HEK293 (cell line): ENCODE results near the gene SBSN.

Experiments
- BCL11A ChIP-seq: fragments of 450-650 bp; formaldehyde crosslinking; IDR thresholded peaks from 2 replicates; pipeline ENCODE4 v1.5.1; 2016; ENCODE audit warnings: low read depth, missing biosample characterization, missing genetic modification characterization
- EGR2 ChIP-seq: fragments of 450-650 bp; formaldehyde crosslinking; IDR thresholded peaks from 2 replicates; pipeline ENCODE4 v1.5.1; 2016; ENCODE audit warnings: low read depth, missing biosample characterization, missing genetic modification characterization
- GLI4 ChIP-seq: fragments of 450-650 bp; formaldehyde crosslinking; IDR thresholded peaks from 2 replicates; pipeline ENCODE4 v1.5.1; 2016; ENCODE audit warnings: missing biosample characterization, missing genetic modification characterization
- GLIS2 ChIP-seq: fragments of 450-650 bp; formaldehyde crosslinking; IDR thresholded peaks from 2 replicates; pipeline ENCODE4 v1.5.1; 2016; ENCODE audit warnings: missing biosample characterization, missing genetic modification characterization
- KLF10 ChIP-seq: fragments of 450-650 bp; IDR thresholded peaks from 2 replicates; pipeline ENCODE4 v1.5.1; 2018; ENCODE audit warnings: missing biosample characterization, mild to moderate bottlenecking, missing genetic modification characterization
- MYNN ChIP-seq: fragments of 450-650 bp; formaldehyde crosslinking; IDR thresholded peaks from 2 replicates; pipeline ENCODE4 v1.5.1; 2016; ENCODE audit warnings: missing biosample characterization, missing genetic modification characterization, borderline replicate concordance
- OSR2 ChIP-seq: fragments of 450-650 bp; formaldehyde crosslinking; IDR thresholded peaks from 2 replicates; pipeline ENCODE4 v1.5.1; 2016; ENCODE audit warnings: missing biosample characterization, missing genetic modification characterization
- SCRT2 ChIP-seq: fragments of 450-650 bp; formaldehyde crosslinking; IDR thresholded peaks from 2 replicates; pipeline ENCODE4 v1.5.1; 2016; ENCODE audit warnings: missing biosample characterization, missing genetic modification characterization
- ZBTB17 ChIP-seq: fragments of 450-650 bp; formaldehyde crosslinking; IDR thresholded peaks from 2 replicates; pipeline ENCODE4 v1.5.1; 2016; ENCODE audit warnings: missing biosample characterization, missing genetic modification characterization
- ZNF133 ChIP-seq: fragments of 450-650 bp; formaldehyde crosslinking; IDR thresholded peaks from 2 replicates; pipeline ENCODE4 v1.5.1; 2016; ENCODE audit warnings: missing biosample characterization, missing genetic modification characterization
- ZNF16 ChIP-seq: fragments of 450-650 bp; formaldehyde crosslinking; IDR thresholded peaks from 2 replicates; pipeline ENCODE4 v1.5.1; 2016; ENCODE audit warnings: low read depth, missing biosample characterization, missing genetic modification characterization
- ZNF19 ChIP-seq: fragments of 450-650 bp; formaldehyde crosslinking; IDR thresholded peaks from 2 replicates; pipeline ENCODE4; 2016; ENCODE audit warnings: missing biosample characterization, missing genetic modification characterization, low read depth
- ZNF202 ChIP-seq: fragments of 450-650 bp; formaldehyde crosslinking; IDR thresholded peaks from 2 replicates; pipeline ENCODE4 v1.5.1; 2016; ENCODE audit warnings: missing biosample characterization, missing genetic modification characterization, borderline replicate concordance
- ZNF24 ChIP-seq: fragments of 450-650 bp; formaldehyde crosslinking; IDR thresholded peaks from 2 replicates; pipeline ENCODE4 v1.5.1; 2016; ENCODE audit warnings: missing biosample characterization, missing genetic modification characterization
- ZNF473 ChIP-seq: fragments of 450-650 bp; formaldehyde crosslinking; IDR thresholded peaks from 2 replicates; pipeline ENCODE4 v1.5.1; 2017; ENCODE audit warnings: missing biosample characterization, missing genetic modification characterization
- ZNF488 ChIP-seq: fragments of 450-650 bp; formaldehyde crosslinking; IDR thresholded peaks from 2 replicates; pipeline ENCODE4 v1.5.1; 2016; ENCODE audit warnings: missing biosample characterization, missing genetic modification characterization
- ZNF518A ChIP-seq: fragments of 450-650 bp; formaldehyde crosslinking; conservative IDR thresholded peaks from 2 replicates; pipeline ENCODE4 v1.5.1; 2016; ENCODE audit warnings: low read depth, missing biosample characterization, missing genetic modification characterization
- ZNF530 ChIP-seq: fragments of 450-650 bp; formaldehyde crosslinking; IDR thresholded peaks from 2 replicates; pipeline ENCODE4 v1.5.1; 2016; ENCODE audit warnings: low read depth, missing biosample characterization, missing genetic modification characterization
- ZNF585B ChIP-seq: fragments of 450-650 bp; formaldehyde crosslinking; IDR thresholded peaks from 2 replicates; pipeline ENCODE4 v1.5.1; 2016; ENCODE audit warnings: missing biosample characterization, missing genetic modification characterization
- ZNF596 ChIP-seq: fragments of 450-650 bp; IDR thresholded peaks from 2 replicates; pipeline ENCODE4 v1.5.0; 2018; ENCODE audit warnings: missing biosample characterization, mild to moderate bottlenecking, missing genetic modification characterization, moderate library complexity
- ZNF629 ChIP-seq: fragments of 450-650 bp; formaldehyde crosslinking; IDR thresholded peaks from 2 replicates; pipeline ENCODE4 v1.5.1; 2017; ENCODE audit warnings: missing biosample characterization, missing genetic modification characterization
- ZNF677 ChIP-seq: fragments of 450-650 bp; IDR thresholded peaks from 2 replicates; pipeline ENCODE4 v1.5.0; 2018; ENCODE audit warnings: missing biosample characterization, mild to moderate bottlenecking, missing genetic modification characterization, moderate library complexity
- ZNF701 ChIP-seq: fragments of 450-650 bp; formaldehyde crosslinking; IDR thresholded peaks from 2 replicates; pipeline ENCODE4 v1.5.1; 2016; ENCODE audit warnings: missing biosample characterization, missing genetic modification characterization
- ZNF776 ChIP-seq: fragments of 450-650 bp; formaldehyde crosslinking; IDR thresholded peaks from 2 replicates; pipeline ENCODE4 v1.5.0; 2017; ENCODE audit warnings: missing biosample characterization, missing genetic modification characterization, borderline replicate concordance
- ZNF777 ChIP-seq: fragments of 450-650 bp; formaldehyde crosslinking; IDR thresholded peaks from 2 replicates; pipeline ENCODE4 v1.5.1; 2017; ENCODE audit warnings: missing biosample characterization, missing genetic modification characterization, borderline replicate concordance
- ZNF792 ChIP-seq: fragments of 450-650 bp; formaldehyde crosslinking; IDR thresholded peaks from 2 replicates; pipeline ENCODE4 v1.5.1; 2016; ENCODE audit warnings: missing biosample characterization, missing genetic modification characterization
- TF ChIP-seq, protein P1 (sequence below): fragments of 450-650 bp; formaldehyde crosslinking; IDR thresholded peaks from 2 replicates; pipeline ENCODE4 v1.5.1; 2016; ENCODE audit warnings: missing biosample characterization, missing genetic modification characterization
- TF ChIP-seq, protein P2 (sequence below): fragments of 450-650 bp; formaldehyde crosslinking; IDR thresholded peaks from 2 replicates; pipeline ENCODE4 v1.5.1; 2017; ENCODE audit warnings: missing biosample characterization, missing genetic modification characterization
- TF ChIP-seq, protein P3 (sequence below): fragments of 450-650 bp; IDR thresholded peaks from 2 replicates; pipeline ENCODE4 v1.5.1; 2018; ENCODE audit warnings: missing biosample characterization, missing genetic modification characterization

Gene SBSN

GRCh38 chr19:35509861-35510625 is 18.1 kb downstream of the SBSN start (continued):
- peak; percentile 25; the same call in 1 of the 2 replicates for TF ChIP-seq ZNF518A
- TF ChIP-seq, protein P1, sequence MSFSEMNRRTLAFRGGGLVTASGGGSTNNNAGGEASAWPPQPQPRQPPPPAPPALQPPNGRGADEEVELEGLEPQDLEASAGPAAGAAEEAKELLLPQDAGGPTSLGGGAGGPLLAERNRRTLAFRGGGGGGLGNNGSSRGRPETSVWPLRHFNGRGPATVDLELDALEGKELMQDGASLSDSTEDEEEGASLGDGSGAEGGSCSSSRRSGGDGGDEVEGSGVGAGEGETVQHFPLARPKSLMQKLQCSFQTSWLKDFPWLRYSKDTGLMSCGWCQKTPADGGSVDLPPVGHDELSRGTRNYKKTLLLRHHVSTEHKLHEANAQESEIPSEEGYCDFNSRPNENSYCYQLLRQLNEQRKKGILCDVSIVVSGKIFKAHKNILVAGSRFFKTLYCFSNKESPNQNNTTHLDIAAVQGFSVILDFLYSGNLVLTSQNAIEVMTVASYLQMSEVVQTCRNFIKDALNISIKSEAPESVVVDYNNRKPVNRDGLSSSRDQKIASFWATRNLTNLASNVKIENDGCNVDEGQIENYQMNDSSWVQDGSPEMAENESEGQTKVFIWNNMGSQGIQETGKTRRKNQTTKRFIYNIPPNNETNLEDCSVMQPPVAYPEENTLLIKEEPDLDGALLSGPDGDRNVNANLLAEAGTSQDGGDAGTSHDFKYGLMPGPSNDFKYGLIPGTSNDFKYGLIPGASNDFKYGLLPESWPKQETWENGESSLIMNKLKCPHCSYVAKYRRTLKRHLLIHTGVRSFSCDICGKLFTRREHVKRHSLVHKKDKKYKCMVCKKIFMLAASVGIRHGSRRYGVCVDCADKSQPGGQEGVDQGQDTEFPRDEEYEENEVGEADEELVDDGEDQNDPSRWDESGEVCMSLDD (tag by site-specific recombination), result peak; percentile 97
- no peak; the same call in none of the 2 replicates for TF ChIP-seq ZNF677
- TF ChIP-seq, protein P2, sequence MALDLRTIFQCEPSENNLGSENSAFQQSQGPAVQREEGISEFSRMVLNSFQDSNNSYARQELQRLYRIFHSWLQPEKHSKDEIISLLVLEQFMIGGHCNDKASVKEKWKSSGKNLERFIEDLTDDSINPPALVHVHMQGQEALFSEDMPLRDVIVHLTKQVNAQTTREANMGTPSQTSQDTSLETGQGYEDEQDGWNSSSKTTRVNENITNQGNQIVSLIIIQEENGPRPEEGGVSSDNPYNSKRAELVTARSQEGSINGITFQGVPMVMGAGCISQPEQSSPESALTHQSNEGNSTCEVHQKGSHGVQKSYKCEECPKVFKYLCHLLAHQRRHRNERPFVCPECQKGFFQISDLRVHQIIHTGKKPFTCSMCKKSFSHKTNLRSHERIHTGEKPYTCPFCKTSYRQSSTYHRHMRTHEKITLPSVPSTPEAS, result peak; percentile 43
- TF ChIP-seq SCRT2 (tag by site-specific recombination), result peak; percentile 91
- no peak; the same call in 1 of the 2 replicates for TF ChIP-seq KLF10 (tag by site-specific recombination)
- TF ChIP-seq EGR2 (tag by site-specific recombination), result peak; percentile 86
- no peak for TF ChIP-seq ZNF585B
- TF ChIP-seq ZNF596 (tag by site-specific recombination), result peak; percentile 4; the same call in 1 of the 2 replicates
- TF ChIP-seq ZNF24 (tag by site-specific recombination), result 0 out of 2 replicates have a peak, but pooled peaks have one; percentile 88
- TF ChIP-seq ZNF777 (tag by site-specific recombination), result no peak
- no peak for TF ChIP-seq GLI4 (tag by site-specific recombination)
- TF ChIP-seq ZNF202 (tag by site-specific recombination), result no peak
- 0 out of 2 replicates have a peak, but pooled peaks have one; percentile 8 for TF ChIP-seq ZNF792 (tag by site-specific recombination)
- TF ChIP-seq ZNF16 (tag by site-specific recombination), result no peak
- TF ChIP-seq, protein P3, sequence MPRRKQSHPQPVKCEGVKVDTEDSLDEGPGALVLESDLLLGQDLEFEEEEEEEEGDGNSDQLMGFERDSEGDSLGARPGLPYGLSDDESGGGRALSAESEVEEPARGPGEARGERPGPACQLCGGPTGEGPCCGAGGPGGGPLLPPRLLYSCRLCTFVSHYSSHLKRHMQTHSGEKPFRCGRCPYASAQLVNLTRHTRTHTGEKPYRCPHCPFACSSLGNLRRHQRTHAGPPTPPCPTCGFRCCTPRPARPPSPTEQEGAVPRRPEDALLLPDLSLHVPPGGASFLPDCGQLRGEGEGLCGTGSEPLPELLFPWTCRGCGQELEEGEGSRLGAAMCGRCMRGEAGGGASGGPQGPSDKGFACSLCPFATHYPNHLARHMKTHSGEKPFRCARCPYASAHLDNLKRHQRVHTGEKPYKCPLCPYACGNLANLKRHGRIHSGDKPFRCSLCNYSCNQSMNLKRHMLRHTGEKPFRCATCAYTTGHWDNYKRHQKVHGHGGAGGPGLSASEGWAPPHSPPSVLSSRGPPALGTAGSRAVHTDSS (tag by site-specific recombination), result no peak
- TF ChIP-seq GLIS2, result peak; percentile 100
- peak; percentile 86; the same call in 1 of the 2 replicates for TF ChIP-seq BCL11A (tag by site-specific recombination)
- TF ChIP-seq ZNF530 (tag by site-specific recombination), result no peak
- TF ChIP-seq ZNF629 (tag by site-specific recombination), result peak; percentile 94
- TF ChIP-seq ZNF133 (tag by site-specific recombination), result no peak
- TF ChIP-seq ZNF19 (tag by site-specific recombination), result no peak
- no peak for TF ChIP-seq ZNF701 (tag by site-specific recombination)
- TF ChIP-seq ZNF488 (tag by site-specific recombination), result no peak
- no peak for TF ChIP-seq MYNN (tag by site-specific recombination)
- no peak for TF ChIP-seq ZNF776 (tag by site-specific recombination)
- TF ChIP-seq OSR2, result no peak
- no peak for TF ChIP-seq ZNF473 (tag by site-specific recombination)
- peak; percentile 96 for TF ChIP-seq ZBTB17 (tag by site-specific recombination)
